ENCODE measurements around the gene MBP.

DNA sequence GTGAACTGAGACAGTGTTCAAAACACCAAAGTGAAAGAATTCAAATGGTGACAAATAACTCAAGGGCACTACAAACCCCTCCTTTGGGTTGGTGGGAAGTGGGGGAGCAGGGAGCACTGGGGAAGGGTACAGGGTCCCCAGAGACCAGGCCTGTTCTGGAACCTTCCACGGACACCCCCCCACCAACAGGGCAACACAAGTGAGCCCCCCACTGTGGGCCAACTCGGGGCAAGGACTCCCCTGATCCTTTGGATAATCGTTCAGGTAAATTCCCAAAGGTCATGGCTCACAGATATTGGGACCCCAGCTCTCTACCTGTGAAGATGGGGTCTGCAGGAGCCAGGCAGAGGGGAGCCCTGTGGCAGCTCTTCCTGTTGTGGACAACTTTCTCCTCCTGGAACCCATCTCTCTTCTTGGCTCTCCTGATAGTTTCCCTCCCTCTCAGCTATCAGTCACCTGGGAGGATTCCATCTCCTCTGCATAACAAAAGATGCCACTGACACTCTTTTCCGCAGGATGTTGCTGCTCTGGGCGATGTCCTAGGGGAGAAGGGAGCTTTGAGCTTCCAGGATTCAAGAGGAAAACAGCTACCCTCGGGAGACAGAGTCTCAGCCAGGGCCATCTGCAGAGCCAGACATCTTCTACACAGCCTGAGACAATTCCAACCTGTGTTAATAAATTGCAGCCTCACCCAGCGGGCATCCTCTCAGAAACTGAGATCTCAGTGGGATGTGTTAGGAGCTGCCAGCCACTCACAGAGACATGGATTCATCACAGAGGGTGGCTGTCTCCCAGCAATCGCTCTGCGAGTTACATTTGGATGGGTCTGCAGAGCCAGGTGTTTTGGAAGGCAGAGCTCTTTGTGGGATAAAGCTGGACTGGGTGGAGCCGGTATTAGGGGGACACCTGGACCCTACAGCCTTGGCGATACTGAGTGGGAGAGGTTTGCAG, 35.4 kb downstream of the MBP start:
- TF ChIP-seq, protein P1, sequence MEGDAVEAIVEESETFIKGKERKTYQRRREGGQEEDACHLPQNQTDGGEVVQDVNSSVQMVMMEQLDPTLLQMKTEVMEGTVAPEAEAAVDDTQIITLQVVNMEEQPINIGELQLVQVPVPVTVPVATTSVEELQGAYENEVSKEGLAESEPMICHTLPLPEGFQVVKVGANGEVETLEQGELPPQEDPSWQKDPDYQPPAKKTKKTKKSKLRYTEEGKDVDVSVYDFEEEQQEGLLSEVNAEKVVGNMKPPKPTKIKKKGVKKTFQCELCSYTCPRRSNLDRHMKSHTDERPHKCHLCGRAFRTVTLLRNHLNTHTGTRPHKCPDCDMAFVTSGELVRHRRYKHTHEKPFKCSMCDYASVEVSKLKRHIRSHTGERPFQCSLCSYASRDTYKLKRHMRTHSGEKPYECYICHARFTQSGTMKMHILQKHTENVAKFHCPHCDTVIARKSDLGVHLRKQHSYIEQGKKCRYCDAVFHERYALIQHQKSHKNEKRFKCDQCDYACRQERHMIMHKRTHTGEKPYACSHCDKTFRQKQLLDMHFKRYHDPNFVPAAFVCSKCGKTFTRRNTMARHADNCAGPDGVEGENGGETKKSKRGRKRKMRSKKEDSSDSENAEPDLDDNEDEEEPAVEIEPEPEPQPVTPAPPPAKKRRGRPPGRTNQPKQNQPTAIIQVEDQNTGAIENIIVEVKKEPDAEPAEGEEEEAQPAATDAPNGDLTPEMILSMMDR (IDR thresholded peaks at IDR 0.05; ENCODE audit: extremely low read depth in 1 of 2, insufficient read depth in 1 of 2, low read depth in 1 of 2, low read length in 2 of 2) = no peak
- TF ChIP-seq POLR2A (IDR thresholded peaks at IDR 0.05; ENCODE audit: low read depth, low read length) = no peak
- no peak for TF ChIP-seq FOS (IDR thresholded peaks at IDR 0.05; ENCODE audit: borderline replicate concordance, insufficient read depth, low read length)
- TF ChIP-seq POLR2AphosphoS5 (IDR thresholded peaks at IDR 0.05; ENCODE audit: insufficient read depth, low read depth, low read length) = no peak
- TF ChIP-seq MYC (IDR thresholded peaks at IDR 0.05; ENCODE audit: low read depth, low read length) = no peak
- TF ChIP-seq, protein P2, sequence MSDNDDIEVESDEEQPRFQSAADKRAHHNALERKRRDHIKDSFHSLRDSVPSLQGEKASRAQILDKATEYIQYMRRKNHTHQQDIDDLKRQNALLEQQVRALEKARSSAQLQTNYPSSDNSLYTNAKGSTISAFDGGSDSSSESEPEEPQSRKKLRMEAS (IDR thresholded peaks at IDR 0.05; ENCODE audit: insufficient read depth, insufficient read length) = no peak
- no peak for TF ChIP-seq JUN (IDR thresholded peaks at IDR 0.05; ENCODE audit: borderline replicate concordance, insufficient read depth, insufficient read length, low read depth)
- no peak for TF ChIP-seq EZH2 (IDR thresholded peaks at IDR 0.05; ENCODE audit: borderline replicate concordance, low read depth, low read length, severe bottlenecking)

Data from endothelial cell of umbilical vein (primary cell).